Parathyroid adenoma (tissue), 2 donors: ENCODE data around the gene OSGEPL1.

Source experiments
- H2AFZ ChIP-seq: fragments of 300-600 bp; sonication (generic); one replicate; pipeline ENCODE4 v1.7.0; 2017; ENCODE audit warnings: antibody characterized with exemption, mild to moderate bottlenecking
- H3K27ac ChIP-seq: fragments of 300-600 bp; sonication (generic); one replicate; pipeline ENCODE4 v1.7.0; 2017
- H3K27me3 ChIP-seq: fragments of 300-600 bp; sonication (generic); one replicate; pipeline ENCODE4 v1.7.0; 2017; ENCODE audit warnings: low read length; ENCODE audit not compliant: control insufficient read depth, insufficient read depth
- H3K36me3 ChIP-seq: fragments of 300-600 bp; sonication (generic); one replicate; pipeline ENCODE4 v1.7.0; 2017; ENCODE audit warnings: low read length; ENCODE audit not compliant: control insufficient read depth, insufficient read depth
- H3K4me1 ChIP-seq: fragments of 300-600 bp; sonication (generic); one replicate; pipeline ENCODE4 v1.7.0; 2017; ENCODE audit warnings: control low read depth
- H3K4me2 ChIP-seq: fragments of 300-600 bp; sonication (generic); one replicate; pipeline ENCODE4 v1.7.0; 2017; ENCODE audit warnings: low read length
- H3K4me3 ChIP-seq: fragments of 300-600 bp; sonication (generic); one replicate; pipeline ENCODE4 v1.7.0; 2017; ENCODE audit warnings: low read depth, low read length
- H3K79me2 ChIP-seq: fragments of 300-600 bp; sonication (generic); one replicate; pipeline ENCODE4 v1.7.0; 2017; ENCODE audit warnings: control low read depth
- H3K9ac ChIP-seq: fragments of 300-600 bp; sonication (generic); one replicate; pipeline ENCODE4 v1.7.0; 2017; ENCODE audit warnings: mild to moderate bottlenecking
- H3K9me3 ChIP-seq: fragments of 300-600 bp; sonication (generic); one replicate; pipeline ENCODE4 v1.7.0; 2017; ENCODE audit warnings: low read length; ENCODE audit not compliant: control insufficient read depth
- CTCF ChIP-seq: fragments of 300-600 bp; sonication (generic); IDR thresholded peaks from one replicate; pipeline ENCODE4 v1.7.0; 2017; ENCODE audit warnings: antibody characterized with exemption, mild to moderate bottlenecking
- donor health status: primary hyperparathyroidism.

OSGEPL1 gene

GRCh38 chr2:189791338-189792042 lies 28.9 kb upstream of the OSGEPL1 start:
- Histone ChIP-seq H3K36me3 (no peaks in the 10 kb centered on the region), H3K27me3 (no peaks in the 10 kb centered on the region), H3K4me1 (no peaks in the 10 kb centered on the region), H2AFZ (no peak overlapping the region), H3K9ac (no peak overlapping the region), H3K9me3 (no peaks in the 10 kb centered on the region), H3K79me2 (no peaks in the 10 kb centered on the region), H3K27ac (no peak overlapping the region), H3K4me2 (no peak overlapping the region), H3K4me3 (no peak overlapping the region)
- TF ChIP-seq CTCF: no peak

- Histone ChIP-seq H3K27ac (peak within 1 kb of the TSS; percentile 89), H3K4me2 (peak within 1 kb of the TSS; percentile 74), H3K79me2 (peaks cover 24% of the 10 kb centered on the region), H3K4me1 (no peaks in the 10 kb centered on the region), H3K4me3 (peak within 1 kb of the TSS; percentile 71), H2AFZ (peak within 1 kb of the TSS; percentile 97), H3K36me3 (no peaks in the 10 kb centered on the region), H3K9me3 (no peaks in the 10 kb centered on the region), H3K27me3 (no peaks in the 10 kb centered on the region), H3K9ac (peak within 1 kb of the TSS; percentile 73)
- no peak for TF ChIP-seq CTCF
These were observed 21.6 kb upstream of the OSGEPL1 start, which contains the start of the genes ORMDL1 and PMS1 for GRCh38 chr2:189783927-189784867. ORMDL1 (minus strand) TSS chr2:189784339; CDS start chr2:189782595, 1,744 bp downstream. PMS1 (plus strand) TSS chr2:189784450; CDS start chr2:189791810, 7,360 bp downstream.

- no peaks in the 10 kb centered on the region for H3K4me1 ChIP-seq
- H3K4me2 ChIP-seq: peak overlapping the region; percentile 74
- H2AFZ ChIP-seq: peak overlapping the region; percentile 97
- H3K4me3 ChIP-seq: peak overlapping the region; percentile 71
- no peaks in the 10 kb centered on the region for H3K36me3 ChIP-seq
- H3K27ac ChIP-seq: peak overlapping the region; percentile 89
- H3K79me2 ChIP-seq: peaks cover 28% of the 10 kb centered on the region
- H3K9me3 ChIP-seq: no peaks in the 10 kb centered on the region
- H3K27me3 ChIP-seq: no peaks in the 10 kb centered on the region
- peak overlapping the region; percentile 73 for H3K9ac ChIP-seq
- no peak for TF ChIP-seq CTCF
These were observed 20.9 kb upstream of the OSGEPL1 start for GRCh38 chr2:189783451-189783926.

GRCh38 chr2:189782221-189782671 lies 19.7 kb upstream of the OSGEPL1 start:
- Histone ChIP-seq H3K27ac (no peak overlapping the region), H3K36me3 (no peaks in the 10 kb centered on the region)
- no peak for TF ChIP-seq CTCF

More at GRCh38 chr2:189782221-189782671, 19.7 kb upstream of the OSGEPL1 start:
- H3K9ac ChIP-seq: no peak overlapping the region
- H3K9me3 ChIP-seq: no peaks in the 10 kb centered on the region
- no peak overlapping the region for H3K4me3 ChIP-seq
- peaks cover 31% of the 10 kb centered on the region for H3K79me2 ChIP-seq
- H3K4me2 ChIP-seq: no peak overlapping the region
- H3K27me3 ChIP-seq: no peaks in the 10 kb centered on the region
- H2AFZ ChIP-seq: no peak overlapping the region
- no peaks in the 10 kb centered on the region for H3K4me1 ChIP-seq
